ENCODE measurements around the gene LRRC43. TPM values are rescaled to one million over a fixed set of nuclear protein-coding genes. Genes with fewer than 3 reads are reported as not detected.
"Not testable (repeated sequence)": the region's sequence is repeated elsewhere in the genome, so short reads cannot be mapped to it uniquely, and the experiment has no call there.

Gene LRRC43
- total RNA-seq, 2 experiments from 2014 or later = not detected

GRCh38 chr12:122200541-122201175, 17.7 kb downstream of the LRRC43 start:
- H3K9me3 ChIP-seq (ENCODE audit: control insufficient read depth in 1 of 2, insufficient read depth in 1 of 2, low read length in 2 of 2) = no peaks in the 10 kb centered on the region
- H3K27ac ChIP-seq (ENCODE audit: low read depth in 1 of 2, low read length in 2 of 2) = no peak overlapping the region
- ATAC-seq (ENCODE audit: poor library complexity) (no peak), DNase-seq (no peak)
- no peaks in the 10 kb centered on the region for H3K36me3 ChIP-seq (ENCODE audit: insufficient read depth, low read length)
- H3K4me3 Mint-ChIP-seq = no peak overlapping the region
- H3K9me3 Mint-ChIP-seq = no peaks in the 10 kb centered on the region
- H3K4me3 ChIP-seq (ENCODE audit: low read length) = no peak overlapping the region
- peaks cover 14% of the 10 kb centered on the region for H3K4me1 ChIP-seq (ENCODE audit: insufficient read depth, low read length)
- CTCF ChIA-PET = no interaction called here
- no peak overlapping the region for H3K27ac Mint-ChIP-seq
- POLR2A ChIA-PET = no interaction called here
- H3K36me3 Mint-ChIP-seq (ENCODE audit: low read depth) = no peaks in the 10 kb centered on the region
- H3K27me3 ChIP-seq (ENCODE audit: control insufficient read depth in 1 of 2, insufficient read depth in 2 of 2, low read length in 2 of 2) = peaks cover 7 to 12% of the 10 kb centered on the region in 2 experiments
- H3K4me1 Mint-ChIP-seq (ENCODE audit: low read depth) = peaks cover 12% of the 10 kb centered on the region
- intact Hi-C loops (cut with DNase I, micrococcal nuclease) = no loop called here
- no peak for TF ChIP-seq CTCF (IDR thresholded peaks at IDR 0.05)
- H3K27me3 Mint-ChIP-seq = peaks cover 20% of the 10 kb centered on the region

- H3K4me1 ChIP-seq (ENCODE audit: insufficient read depth, low read length) = peaks cover 14% of the 10 kb centered on the region
- ATAC-seq (ENCODE audit: poor library complexity) = no peak
- peaks cover 12% of the 10 kb centered on the region for H3K4me1 Mint-ChIP-seq (ENCODE audit: low read depth)
- no peak overlapping the region for H3K4me3 ChIP-seq (ENCODE audit: low read length)
- peaks cover 20% of the 10 kb centered on the region for H3K27me3 Mint-ChIP-seq
- ChIA-PET CTCF (no interaction called here), POLR2A (interaction anchor here (1.0 kb wide), 1 partner anchor 25 kb away, joined by 4 read pairs; the partner anchor contains the start of gene DIABLO)
- TF ChIP-seq CTCF (IDR thresholded peaks at IDR 0.05) = no peak
- H3K27ac Mint-ChIP-seq = no peak overlapping the region
- DNase-seq = no peak
- intact Hi-C loops (cut with DNase I, micrococcal nuclease) = no loop called here
- H3K27ac ChIP-seq (ENCODE audit: low read depth in 1 of 2, low read length in 2 of 2) = no peak overlapping the region
- H3K36me3 Mint-ChIP-seq (ENCODE audit: low read depth) = no peaks in the 10 kb centered on the region
- H3K9me3 ChIP-seq (ENCODE audit: control insufficient read depth in 1 of 2, insufficient read depth in 1 of 2, low read length in 2 of 2) = no peaks in the 10 kb centered on the region
- H3K9me3 Mint-ChIP-seq = no peaks in the 10 kb centered on the region
- no peaks in the 10 kb centered on the region for H3K36me3 ChIP-seq (ENCODE audit: insufficient read depth, low read length)
- peaks cover 7 to 12% of the 10 kb centered on the region in 2 experiments for H3K27me3 ChIP-seq (ENCODE audit: control insufficient read depth in 1 of 2, insufficient read depth in 2 of 2, low read length in 2 of 2)
- H3K4me3 Mint-ChIP-seq = no peak overlapping the region
These were observed 18.5 kb downstream of the LRRC43 start for GRCh38 chr12:122201381-122201780.

GRCh38 chr12:122202017-122202416, 19.1 kb downstream of the LRRC43 start:
- no peak for TF ChIP-seq CTCF (IDR thresholded peaks at IDR 0.05)
- ATAC-seq (ENCODE audit: poor library complexity) (no peak), DNase-seq (no peak)
- H3K36me3 ChIP-seq (ENCODE audit: insufficient read depth, low read length) = no peaks in the 10 kb centered on the region
- H3K27me3 Mint-ChIP-seq = peaks cover 15% of the 10 kb centered on the region
- H3K4me1 Mint-ChIP-seq (ENCODE audit: low read depth) = peaks cover 12% of the 10 kb centered on the region
- ChIA-PET CTCF (interaction anchor here (0.6 to 0.7 kb wide), 2 partner anchors 12 to 542 kb away, joined by 3 read pairs; no protein-coding TSS in a partner anchor), POLR2A (interaction anchor here (1.0 kb wide), 1 partner anchor 24 kb away, joined by 4 read pairs; the partner anchor contains the start of gene DIABLO)
- no peak overlapping the region for H3K4me3 ChIP-seq (ENCODE audit: low read length)
- no peaks in the 10 kb centered on the region for H3K9me3 Mint-ChIP-seq
- H3K9me3 ChIP-seq (ENCODE audit: control insufficient read depth in 1 of 2, insufficient read depth in 1 of 2, low read length in 2 of 2) = no peaks in the 10 kb centered on the region
- H3K27ac Mint-ChIP-seq = no peak overlapping the region
- no peaks in the 10 kb centered on the region for H3K36me3 Mint-ChIP-seq (ENCODE audit: low read depth)
- intact Hi-C loops (cut with DNase I, micrococcal nuclease) = no loop called here
- peaks cover 14% of the 10 kb centered on the region for H3K4me1 ChIP-seq (ENCODE audit: insufficient read depth, low read length)
- no peak overlapping the region for H3K27ac ChIP-seq (ENCODE audit: low read depth in 1 of 2, low read length in 2 of 2)
- peaks cover 7 to 12% of the 10 kb centered on the region in 2 experiments for H3K27me3 ChIP-seq (ENCODE audit: control insufficient read depth in 1 of 2, insufficient read depth in 2 of 2, low read length in 2 of 2)
- peak overlapping the region; percentile 15 for H3K4me3 Mint-ChIP-seq

- CTCF ChIA-PET = not testable (repeated sequence)
- POLR2A ChIA-PET = interaction anchor here (1.1 to 1.8 kb wide), 6 partner anchors 21 to 764 kb away, joined by 3 to 11 read pairs (median 3); partner anchors contain the start of genes ABCB9, DIABLO, MLXIP and RSRC2
These were observed 19.9 kb downstream of the LRRC43 start for GRCh38 chr12:122202811-122203210.

More at GRCh38 chr12:122202811-122203210, 19.9 kb downstream of the LRRC43 start:
- H3K4me1 Mint-ChIP-seq (ENCODE audit: low read depth) = peaks cover 12% of the 10 kb centered on the region
- DNase-seq; H3K36me3 ChIP-seq (ENCODE audit: insufficient read depth, low read length); ATAC-seq (ENCODE audit: poor library complexity); H3K27ac Mint-ChIP-seq; H3K9me3 Mint-ChIP-seq; H3K27me3 Mint-ChIP-seq; H3K9me3 ChIP-seq (ENCODE audit: control insufficient read depth in 1 of 2, insufficient read depth in 1 of 2, low read length in 2 of 2); intact Hi-C loops (cut with DNase I, micrococcal nuclease); H3K36me3 Mint-ChIP-seq (ENCODE audit: low read depth); H3K27ac ChIP-seq (ENCODE audit: low read depth in 1 of 2, low read length in 2 of 2): not testable (repeated sequence)
- H3K4me3 ChIP-seq (ENCODE audit: low read length) = peak overlapping the region; percentile 65
- peaks cover 14% of the 10 kb centered on the region for H3K4me1 ChIP-seq (ENCODE audit: insufficient read depth, low read length)
- H3K27me3 ChIP-seq (ENCODE audit: control insufficient read depth in 1 of 2, insufficient read depth in 2 of 2, low read length in 2 of 2) = peaks cover 7 to 12% of the 10 kb centered on the region in 2 experiments
- peak overlapping the region; percentile 83 for H3K4me3 Mint-ChIP-seq

Measured in CD4-positive, alpha-beta T cell (primary cell).